SK-N-SH (cell line): Measurements from ENCODE around the gene RALGDS. TPM values are rescaled to one million over a fixed set of nuclear protein-coding genes. Genes with fewer than 3 reads are reported as not detected.
A peak's percentile ranks its signal among the peaks of the same experiment; 100 is the strongest.

Experiments
- CTCF ChIA-PET: fragments of 300-600, 350-600 bp; formaldehyde crosslinking; extraction: SDS; loops from one replicate; lab custom pipeline; 2021; lab: Yijun Ruan, JAX
- POLR2A ChIA-PET: fragments of 350-600 bp; sonication (Branson Sonifier 250); formaldehyde crosslinking; extraction: SDS; loops from one replicate; lab custom pipeline; 2020; ENCODE audit warnings: antibody characterized with exemption, inconsistent platforms; lab: Yijun Ruan, JAX
- DNase-seq: peaks from one replicate; pipeline ENCODE4 v3.0.0; 2012
- H2AFZ ChIP-seq: fragments of 200-600 bp; sonication (generic); 2 replicates; pipeline ENCODE4 v1.8.1; 2016; ENCODE audit warnings: antibody characterized with exemption, mild to moderate bottlenecking, low read depth
- H3F3A ChIP-seq: fragments of 200-600 bp; sonication (generic); replicated peaks from 2 replicates; pipeline ENCODE3; 2016; ENCODE audit warnings: antibody characterized with exemption, mild to moderate bottlenecking; ENCODE audit not compliant: insufficient read depth
- H3K27ac ChIP-seq, 2 experiments: fragments of 200-500 bp in 1 of 2; fragments of 200-600 bp in 1 of 2; sonication (Bioruptor generic) in 1 of 2; sonication (generic), shearing (Covaris generic) in 1 of 2; 2 replicates each; pipeline versions ENCODE4 v1.5.1 to v1.6.1; 2014 to 2016; ENCODE audit warnings: low read depth in 2 of 2, inconsistent platforms in 1 of 2, low read length in 1 of 2, mild to moderate bottlenecking in 1 of 2, mixed read lengths in 1 of 2
- H3K27me3 ChIP-seq: fragments of 200-600 bp; sonication (generic), shearing (Covaris generic); 2 replicates; pipeline ENCODE4 v1.6.1; 2016; ENCODE audit warnings: mixed run types; ENCODE audit not compliant: insufficient read depth
- H3K36me3 ChIP-seq, 2 experiments: fragments of 200-500 bp in 1 of 2; fragments of 200-600 bp in 1 of 2; sonication (Bioruptor generic) in 1 of 2; sonication (generic) in 1 of 2; replicated peaks in 1 of 2; 2 replicates each; pipeline versions ENCODE3 to v1.5.1; 2014 to 2016; ENCODE audit warnings: low read length in 1 of 2, mild to moderate bottlenecking in 1 of 2; ENCODE audit not compliant: insufficient read depth in 2 of 2, control insufficient read depth in 1 of 2
- H3K4me1 ChIP-seq, 2 experiments: fragments of 200-500 bp in 1 of 2; fragments of 200-600 bp in 1 of 2; sonication (Bioruptor generic) in 1 of 2; sonication (generic), shearing (Covaris generic) in 1 of 2; 2 replicates each; pipeline versions ENCODE4 v1.5.1 to v1.6.1; 2014 to 2016; ENCODE audit warnings: low read depth in 1 of 2, low read length in 1 of 2, mixed run types in 1 of 2; ENCODE audit not compliant: insufficient read depth in 2 of 2, control insufficient read depth in 1 of 2
- H3K4me2 ChIP-seq: fragments of 200-600 bp; sonication (generic), shearing (Covaris generic); 2 replicates; pipeline ENCODE4 v1.6.1; 2017; ENCODE audit warnings: mixed run types
- H3K4me3 ChIP-seq, 2 experiments: fragments of 200-500 bp in 1 of 2; fragments of 200-600 bp in 1 of 2; sonication (Bioruptor generic) in 1 of 2; sonication (generic), shearing (Covaris generic) in 1 of 2; 2 replicates each; pipeline versions ENCODE4 v1.5.1 to v1.8.1; 2014 to 2016; ENCODE audit warnings: low read depth in 2 of 2, inconsistent platforms in 1 of 2, low read length in 1 of 2, mild to moderate bottlenecking in 1 of 2, mixed read lengths in 1 of 2, moderate library complexity in 1 of 2
- H3K79me2 ChIP-seq: fragments of 200-600 bp; sonication (generic); 2 replicates; pipeline ENCODE4 v1.8.1; 2017; ENCODE audit warnings: mild to moderate bottlenecking; ENCODE audit not compliant: insufficient read depth
- H3K9ac ChIP-seq: fragments of 200-600 bp; sonication (generic); 2 replicates; pipeline ENCODE4 v1.6.1; 2017; ENCODE audit warnings: mixed run types
- H3K9me2 ChIP-seq: fragments of 200-600 bp; sonication (generic); 2 replicates; pipeline ENCODE4 v1.6.1; 2017; ENCODE audit warnings: mixed run types
- H3K9me3 ChIP-seq: fragments of 200-600 bp; sonication (generic); 2 replicates; pipeline ENCODE4 v1.6.1; 2017; ENCODE audit warnings: mixed run types, mild to moderate bottlenecking, moderate library complexity
- H4K20me1 ChIP-seq: fragments of 200-600 bp; sonication (generic); 2 replicates; pipeline ENCODE4 v1.6.1; 2017; ENCODE audit warnings: mild to moderate bottlenecking, mixed run types; ENCODE audit not compliant: insufficient read depth
- CHD2 ChIP-seq: fragments of 150-350 bp; IDR thresholded peaks from 2 replicates; pipeline ENCODE4 v1.6.1; 2018; ENCODE audit warnings: low read length; ENCODE audit not compliant: partially characterized antibody
- EP300 ChIP-seq, 2 experiments: IDR thresholded peaks; 2 replicates each; pipeline versions ENCODE4 v1.4.0 to v1.6.1; 2012; ENCODE audit warnings: borderline replicate concordance in 1 of 2, low read depth in 1 of 2, low read length in 1 of 2
- EZH2phosphoT487 ChIP-seq: fragments of 200-600 bp; sonication (generic); IDR thresholded peaks from 2 replicates; pipeline ENCODE4 v1.6.1; 2017; ENCODE audit warnings: low read depth, mixed run types, mild to moderate bottlenecking, antibody characterized with exemption, moderate library complexity, borderline replicate concordance
- FOSL2 ChIP-seq: IDR thresholded peaks from 2 replicates; pipeline ENCODE4 v1.4.0; 2012; ENCODE audit warnings: low read depth, mild to moderate bottlenecking, moderate library complexity, borderline replicate concordance
- FOXJ3 ChIP-seq: sonication (generic); formaldehyde crosslinking; IDR thresholded peaks from 2 replicates; pipeline ENCODE4 v1.5.1; 2020; ENCODE audit warnings: mild to moderate bottlenecking, missing genetic modification reagents
- FOXM1 ChIP-seq: IDR thresholded peaks from 2 replicates; pipeline ENCODE4 v1.4.0; 2012; ENCODE audit warnings: low read depth, mild to moderate bottlenecking
- GABPA ChIP-seq: IDR thresholded peaks from 2 replicates; pipeline ENCODE4 v1.4.0; 2012; ENCODE audit warnings: low read depth, mild to moderate bottlenecking
- GATA2 ChIP-seq: sonication (generic); formaldehyde crosslinking; IDR thresholded peaks from 2 replicates; pipeline ENCODE4 v1.5.0; 2020; ENCODE audit warnings: mild to moderate bottlenecking, missing genetic modification reagents
- JUND ChIP-seq: IDR thresholded peaks from 2 replicates; pipeline ENCODE4 v1.4.0; 2012
- MEF2A ChIP-seq: IDR thresholded peaks from 2 replicates; pipeline ENCODE4 v1.4.0; 2012; ENCODE audit warnings: low read depth, borderline replicate concordance
- MXI1 ChIP-seq: IDR thresholded peaks from 2 replicates; pipeline ENCODE4 v1.6.1; 2012; ENCODE audit warnings: mild to moderate bottlenecking, low read depth, low read length, improper control_type of control experiment
- POLR2AphosphoS5 ChIP-seq: IDR thresholded peaks from 2 replicates; pipeline ENCODE4 v1.6.1; 2012; ENCODE audit warnings: low read depth, low read length
- RAD21 ChIP-seq: IDR thresholded peaks from 2 replicates; pipeline ENCODE4 v1.6.1; 2012; ENCODE audit warnings: mild to moderate bottlenecking, low read length
- RCOR1 ChIP-seq: fragments of 150-350 bp; IDR thresholded peaks from 2 replicates; pipeline ENCODE4 v1.6.1; 2017; ENCODE audit warnings: antibody characterized with exemption, low read length
- SIN3A ChIP-seq: IDR thresholded peaks from 2 replicates; pipeline ENCODE4 v1.6.1; 2012; ENCODE audit warnings: low read depth, mild to moderate bottlenecking, low read length, moderate library complexity, borderline replicate concordance
- SMC3 ChIP-seq: IDR thresholded peaks from 2 replicates; pipeline ENCODE4 v1.6.1; 2012; ENCODE audit warnings: low read depth, low read length, improper control_type of control experiment
- TCF12 ChIP-seq: IDR thresholded peaks from 2 replicates; pipeline ENCODE4 v1.4.0; 2012
- TEAD4 ChIP-seq: IDR thresholded peaks from 2 replicates; pipeline ENCODE4 v1.4.0; 2012; ENCODE audit warnings: mild to moderate bottlenecking, borderline replicate concordance; ENCODE audit not compliant: insufficient read depth
- YY1 ChIP-seq: IDR thresholded peaks from 2 replicates; pipeline ENCODE4 v1.4.0; 2012; ENCODE audit warnings: low read depth, mild to moderate bottlenecking
- WGBS: methylation state at CpG from one replicate; pipeline ENCODE4 v1.1.6; 2017; ENCODE audit warnings: low lambda C conversion rate; 5-methylcytosine and 5-hydroxymethylcytosine counted together
- polyA plus RNA-seq, 3 experiments: library from polyadenylated mRNA; depleted of rRNA; stranded (reverse); fragments of >200 nt; gene quantifications; 2 replicates each; pipeline ENCODE4 v1.2.3, GENCODE V29; 2012
- TF ChIP-seq, protein P1 (sequence below): fragments of 150-350 bp; IDR thresholded peaks from 2 replicates; pipeline ENCODE4 v1.6.1; 2016; ENCODE audit warnings: mild to moderate bottlenecking, low read depth, low read length
- TF ChIP-seq, protein P2 (sequence below): IDR thresholded peaks from 2 replicates; pipeline ENCODE4; 2012
- TF ChIP-seq, protein P3 (sequence below): IDR thresholded peaks from 2 replicates; pipeline ENCODE4 v1.4.0; 2012; ENCODE audit warnings: low read depth, borderline replicate concordance
- TF ChIP-seq, protein P4 (sequence below): IDR thresholded peaks from 2 replicates; pipeline ENCODE4 v1.6.1; 2012; ENCODE audit warnings: mild to moderate bottlenecking, low read depth, low read length, moderate library complexity
- TF ChIP-seq, protein P5 (sequence below): fragments of 150-350 bp; IDR thresholded peaks from 2 replicates; pipeline ENCODE4 v1.6.1; 2017; ENCODE audit warnings: antibody characterized with exemption, low read length, low read depth, borderline replicate concordance

RALGDS gene
- polyA plus RNA-seq, 1 of the 3 experiments (the other 2 are of a cell fraction) = 64.7 TPM

DNA sequence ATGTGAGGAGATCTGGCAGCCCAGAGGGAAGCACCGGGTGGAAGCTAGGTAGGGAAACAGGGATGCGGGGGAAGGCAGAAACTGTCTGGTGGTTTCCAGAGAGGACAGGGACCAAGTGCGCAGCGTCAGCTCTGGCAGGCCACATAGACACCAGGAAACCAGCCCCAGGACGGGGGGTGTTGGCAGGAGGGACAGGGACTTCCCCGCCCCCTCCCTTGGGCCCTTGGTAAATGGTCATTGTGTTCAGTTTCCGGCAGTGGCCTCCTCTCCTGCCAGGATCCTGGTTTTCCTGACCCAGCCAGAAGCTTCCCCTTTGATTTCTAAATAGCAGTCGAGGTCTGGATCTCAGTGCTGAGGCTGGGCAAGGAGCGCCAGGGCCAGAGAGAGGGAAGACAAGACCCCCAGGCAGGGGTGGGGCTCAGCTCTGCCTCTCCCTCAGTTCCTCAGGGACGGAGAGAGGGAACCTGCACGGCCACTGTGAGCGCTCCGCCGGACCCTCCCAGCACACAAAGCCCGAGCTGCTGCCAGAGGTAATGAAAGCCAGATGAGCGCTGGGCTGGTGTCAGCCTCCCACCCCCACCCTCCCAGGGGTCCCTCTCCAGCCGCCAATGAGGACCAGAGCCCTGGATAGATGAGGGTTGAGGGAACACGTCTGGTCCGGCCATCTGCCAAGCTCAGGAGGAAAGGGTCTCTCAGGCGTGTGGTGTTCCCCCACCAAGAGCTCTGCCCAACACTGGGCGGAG lies 1.8 kb downstream of the RALGDS start:
- CTCF ChIA-PET = interaction anchor here (0.6 to 30.3 kb wide), 7 partner anchors 10 to 97 kb away, joined by 3 to 810 read pairs (median 23); no protein-coding TSS in a partner anchor
- peak overlapping the region; percentile 23 to 71; a peak in 3 of 4 replicates for H3K4me3 ChIP-seq
- peak overlapping the region; percentile 32 to 99; a peak in 3 of 4 replicates for H3K27ac ChIP-seq
- H3K9me3 ChIP-seq = no peaks in the 10 kb centered on the region
- H4K20me1 ChIP-seq = peaks cover 56% of the 10 kb centered on the region
- no peaks in the 10 kb centered on the region for H3K27me3 ChIP-seq
- H3K36me3 ChIP-seq = peaks cover 0 to 5% of the 10 kb centered on the region in 2 experiments
- H2AFZ ChIP-seq = no peak overlapping the region
- DNase-seq = peak; percentile 90
- no peaks in the 10 kb centered on the region for H3K9me2 ChIP-seq
- 58% methylated on average over 16 of the region's 21 CpGs for WGBS
- 0 out of 2 replicates have a peak overlapping the region, but pooled peaks have one; percentile 36 for H3K9ac ChIP-seq
- H3K79me2 ChIP-seq = peaks cover 29% of the 10 kb centered on the region
- POLR2A ChIA-PET = interaction anchor here (0.7 to 4.6 kb wide), 11 partner anchors 12 to 97 kb away, joined by 3 to 51 read pairs (median 6); partner anchors contain the start of gene GTF3C5
- peaks cover 16 to 79% of the 10 kb centered on the region in 2 experiments for H3K4me1 ChIP-seq
- peak overlapping the region; percentile 98 for H3K4me2 ChIP-seq
- H3F3A ChIP-seq = peaks cover 19% of the 10 kb centered on the region
- TF ChIP-seq GABPA (no peak), FOSL2 (no peak), EP300 (IDR thresholded peaks at IDR 0.05; ENCODE audit: borderline replicate concordance in 1 of 2, low read depth in 1 of 2, low read length in 1 of 2) (peak in 1 of 2 experiments; percentile 43; a peak in 2 of 4 replicates), FOXM1 (no peak), FOXJ3 (no peak; the same call in 1 of the 2 replicates), POLR2AphosphoS5 (peak; percentile 12; the same call in 1 of the 2 replicates), TEAD4 (no peak), EZH2phosphoT487 (no peak), SMC3 (no peak), RCOR1 (peak; percentile 28; the same call in 1 of the 2 replicates), JUND (no peak), GATA2 (CRISPR knock-in tag) (no peak), RAD21 (peak; percentile 1; the same call in 1 of the 2 replicates), YY1 (no peak), TCF12 (peak; percentile 84), MXI1 (peak; percentile 65), MEF2A (no peak), CHD2 (no peak), SIN3A (no peak)
- TF ChIP-seq, protein P1, sequence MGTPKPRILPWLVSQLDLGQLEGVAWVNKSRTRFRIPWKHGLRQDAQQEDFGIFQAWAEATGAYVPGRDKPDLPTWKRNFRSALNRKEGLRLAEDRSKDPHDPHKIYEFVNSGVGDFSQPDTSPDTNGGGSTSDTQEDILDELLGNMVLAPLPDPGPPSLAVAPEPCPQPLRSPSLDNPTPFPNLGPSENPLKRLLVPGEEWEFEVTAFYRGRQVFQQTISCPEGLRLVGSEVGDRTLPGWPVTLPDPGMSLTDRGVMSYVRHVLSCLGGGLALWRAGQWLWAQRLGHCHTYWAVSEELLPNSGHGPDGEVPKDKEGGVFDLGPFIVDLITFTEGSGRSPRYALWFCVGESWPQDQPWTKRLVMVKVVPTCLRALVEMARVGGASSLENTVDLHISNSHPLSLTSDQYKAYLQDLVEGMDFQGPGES = no peak
- TF ChIP-seq, protein P2, sequence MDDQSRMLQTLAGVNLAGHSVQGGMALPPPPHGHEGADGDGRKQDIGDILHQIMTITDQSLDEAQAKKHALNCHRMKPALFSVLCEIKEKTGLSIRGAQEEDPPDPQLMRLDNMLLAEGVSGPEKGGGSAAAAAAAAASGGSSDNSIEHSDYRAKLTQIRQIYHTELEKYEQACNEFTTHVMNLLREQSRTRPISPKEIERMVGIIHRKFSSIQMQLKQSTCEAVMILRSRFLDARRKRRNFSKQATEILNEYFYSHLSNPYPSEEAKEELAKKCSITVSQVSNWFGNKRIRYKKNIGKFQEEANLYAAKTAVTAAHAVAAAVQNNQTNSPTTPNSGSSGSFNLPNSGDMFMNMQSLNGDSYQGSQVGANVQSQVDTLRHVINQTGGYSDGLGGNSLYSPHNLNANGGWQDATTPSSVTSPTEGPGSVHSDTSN = no peak
- TF ChIP-seq, protein P3, sequence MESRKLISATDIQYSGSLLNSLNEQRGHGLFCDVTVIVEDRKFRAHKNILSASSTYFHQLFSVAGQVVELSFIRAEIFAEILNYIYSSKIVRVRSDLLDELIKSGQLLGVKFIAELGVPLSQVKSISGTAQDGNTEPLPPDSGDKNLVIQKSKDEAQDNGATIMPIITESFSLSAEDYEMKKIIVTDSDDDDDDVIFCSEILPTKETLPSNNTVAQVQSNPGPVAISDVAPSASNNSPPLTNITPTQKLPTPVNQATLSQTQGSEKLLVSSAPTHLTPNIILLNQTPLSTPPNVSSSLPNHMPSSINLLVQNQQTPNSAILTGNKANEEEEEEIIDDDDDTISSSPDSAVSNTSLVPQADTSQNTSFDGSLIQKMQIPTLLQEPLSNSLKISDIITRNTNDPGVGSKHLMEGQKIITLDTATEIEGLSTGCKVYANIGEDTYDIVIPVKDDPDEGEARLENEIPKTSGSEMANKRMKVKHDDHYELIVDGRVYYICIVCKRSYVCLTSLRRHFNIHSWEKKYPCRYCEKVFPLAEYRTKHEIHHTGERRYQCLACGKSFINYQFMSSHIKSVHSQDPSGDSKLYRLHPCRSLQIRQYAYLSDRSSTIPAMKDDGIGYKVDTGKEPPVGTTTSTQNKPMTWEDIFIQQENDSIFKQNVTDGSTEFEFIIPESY = no peak
- TF ChIP-seq, protein P4, sequence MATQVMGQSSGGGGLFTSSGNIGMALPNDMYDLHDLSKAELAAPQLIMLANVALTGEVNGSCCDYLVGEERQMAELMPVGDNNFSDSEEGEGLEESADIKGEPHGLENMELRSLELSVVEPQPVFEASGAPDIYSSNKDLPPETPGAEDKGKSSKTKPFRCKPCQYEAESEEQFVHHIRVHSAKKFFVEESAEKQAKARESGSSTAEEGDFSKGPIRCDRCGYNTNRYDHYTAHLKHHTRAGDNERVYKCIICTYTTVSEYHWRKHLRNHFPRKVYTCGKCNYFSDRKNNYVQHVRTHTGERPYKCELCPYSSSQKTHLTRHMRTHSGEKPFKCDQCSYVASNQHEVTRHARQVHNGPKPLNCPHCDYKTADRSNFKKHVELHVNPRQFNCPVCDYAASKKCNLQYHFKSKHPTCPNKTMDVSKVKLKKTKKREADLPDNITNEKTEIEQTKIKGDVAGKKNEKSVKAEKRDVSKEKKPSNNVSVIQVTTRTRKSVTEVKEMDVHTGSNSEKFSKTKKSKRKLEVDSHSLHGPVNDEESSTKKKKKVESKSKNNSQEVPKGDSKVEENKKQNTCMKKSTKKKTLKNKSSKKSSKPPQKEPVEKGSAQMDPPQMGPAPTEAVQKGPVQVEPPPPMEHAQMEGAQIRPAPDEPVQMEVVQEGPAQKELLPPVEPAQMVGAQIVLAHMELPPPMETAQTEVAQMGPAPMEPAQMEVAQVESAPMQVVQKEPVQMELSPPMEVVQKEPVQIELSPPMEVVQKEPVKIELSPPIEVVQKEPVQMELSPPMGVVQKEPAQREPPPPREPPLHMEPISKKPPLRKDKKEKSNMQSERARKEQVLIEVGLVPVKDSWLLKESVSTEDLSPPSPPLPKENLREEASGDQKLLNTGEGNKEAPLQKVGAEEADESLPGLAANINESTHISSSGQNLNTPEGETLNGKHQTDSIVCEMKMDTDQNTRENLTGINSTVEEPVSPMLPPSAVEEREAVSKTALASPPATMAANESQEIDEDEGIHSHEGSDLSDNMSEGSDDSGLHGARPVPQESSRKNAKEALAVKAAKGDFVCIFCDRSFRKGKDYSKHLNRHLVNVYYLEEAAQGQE = no peak
- TF ChIP-seq, protein P5, sequence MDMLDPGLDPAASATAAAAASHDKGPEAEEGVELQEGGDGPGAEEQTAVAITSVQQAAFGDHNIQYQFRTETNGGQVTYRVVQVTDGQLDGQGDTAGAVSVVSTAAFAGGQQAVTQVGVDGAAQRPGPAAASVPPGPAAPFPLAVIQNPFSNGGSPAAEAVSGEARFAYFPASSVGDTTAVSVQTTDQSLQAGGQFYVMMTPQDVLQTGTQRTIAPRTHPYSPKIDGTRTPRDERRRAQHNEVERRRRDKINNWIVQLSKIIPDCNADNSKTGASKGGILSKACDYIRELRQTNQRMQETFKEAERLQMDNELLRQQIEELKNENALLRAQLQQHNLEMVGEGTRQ = no peak
